ENCODE measurements around the gene SPATA33. TPM values are rescaled to one million over a fixed set of nuclear protein-coding genes. Genes with fewer than 3 reads are reported as not detected.

The SPATA33 gene
- total and polyA plus RNA-seq, 10 of the 15 experiments (the other 5 are each of a cell fraction or from before 2014, with no cell fraction given), result 1.1 to 15.8 (median 7.6) TPM

GRCh38 chr16:89686520-89687091 is 29.0 kb downstream of the SPATA33 start, which contains the start of gene CDK10:
CDK10 (plus strand) TSS chr16:89686689; CDS start chr16:89686711, 22 bp downstream.
- ATAC-seq, result peak; percentile 94
- no TSS peak for BruUV-seq (replicated peaks)
- Histone ChIP-seq H3K9me3 (replicated peaks; ENCODE audit: control insufficient read depth, insufficient read depth, low read length) (no peaks in the 10 kb centered on the region; the same call in 2 of the 3 replicates), H3K27ac (ENCODE audit: control insufficient read depth, insufficient read depth) (peak within 1 kb of the TSS; percentile 93), H3K4me1 (ENCODE audit: control insufficient read depth, insufficient read depth, low read length) (peaks cover 6% of the 10 kb centered on the region; the same call in 1 of the 2 replicates), H3K9ac (ENCODE audit: control insufficient read depth, insufficient read depth, low read length) (peak within 1 kb of the TSS; percentile 87), H2AFZ (ENCODE audit: control insufficient read depth, low read depth, low read length) (peak within 1 kb of the TSS; percentile 97), H3K4me3 (peak within 1 kb of the TSS; percentile 88), H3K79me2 (ENCODE audit: control insufficient read depth, insufficient read depth, low read length) (peaks cover 11% of the 10 kb centered on the region), H3K4me2 (ENCODE audit: control insufficient read depth, insufficient read depth) (peak within 1 kb of the TSS; percentile 88), H3K36me3 (ENCODE audit: control insufficient read depth in 2 of 2, insufficient read depth in 2 of 2, low read length in 1 of 2) (peaks cover 0 to 3% of the 10 kb centered on the region in 2 experiments; a peak in 3 of 4 replicates), H4K20me1 (ENCODE audit: control insufficient read depth, insufficient read depth) (no peaks in the 10 kb centered on the region), H3K27me3 (replicated peaks in 1 of 2; ENCODE audit: control insufficient read depth in 2 of 2, insufficient read depth in 2 of 2, low read length in 1 of 2) (no peaks in the 10 kb centered on the region)
- FAIRE-seq, result peak; percentile 76
- ChIA-PET RAD21 (ENCODE audit: unreplicated experiment) (interaction anchor here (1.5 kb wide), 1 partner anchor 14 kb away, joined by 19 read pairs; the partner anchor contains the start of gene SPATA2L), SMC1A (ENCODE audit: uncharacterized antibody, unreplicated experiment) (interaction anchor here (1.2 to 1.6 kb wide), 2 partner anchors 13 to 29 kb away, joined by 6 to 8 read pairs; partner anchors contain the start of genes CHMP1A and SPATA33), CTCF (interaction anchor here (0.8 to 1.5 kb wide), 5 partner anchors 13 to 225 kb away, joined by 3 to 12 read pairs (median 3); no protein-coding TSS in a partner anchor), POLR2A (interaction anchor here (0.5 to 2.1 kb wide), 6 partner anchors 9 to 337 kb away, joined by 3 to 19 read pairs (median 4); partner anchors contain the start of genes CHMP1A, SPATA33, TCF25 and VPS9D1)
- intact Hi-C loops (cut with micrococcal nuclease; ENCODE audit: unreplicated experiment) (no loop called here), in situ Hi-C loops (cut with MboI) (no loop called here)
- WGBS (ENCODE audit: insufficient coverage, insufficient replicate concordance, low lambda C conversion rate, missing lambda C conversion rate), result under 1% methylated on average over 67 of the region's 67 CpGs
- DNase-seq (ENCODE audit: low read depth, low spot score), result peak; percentile 61
- TF ChIP-seq ZNF24 (IDR thresholded peaks at IDR 0.05), result no peak
- TF ChIP-seq ELK1 (IDR thresholded peaks at IDR 0.05; ENCODE audit: low read depth, low read length), result peak; percentile 48; the same call in 1 of the 2 replicates
- TF ChIP-seq, protein P1, sequence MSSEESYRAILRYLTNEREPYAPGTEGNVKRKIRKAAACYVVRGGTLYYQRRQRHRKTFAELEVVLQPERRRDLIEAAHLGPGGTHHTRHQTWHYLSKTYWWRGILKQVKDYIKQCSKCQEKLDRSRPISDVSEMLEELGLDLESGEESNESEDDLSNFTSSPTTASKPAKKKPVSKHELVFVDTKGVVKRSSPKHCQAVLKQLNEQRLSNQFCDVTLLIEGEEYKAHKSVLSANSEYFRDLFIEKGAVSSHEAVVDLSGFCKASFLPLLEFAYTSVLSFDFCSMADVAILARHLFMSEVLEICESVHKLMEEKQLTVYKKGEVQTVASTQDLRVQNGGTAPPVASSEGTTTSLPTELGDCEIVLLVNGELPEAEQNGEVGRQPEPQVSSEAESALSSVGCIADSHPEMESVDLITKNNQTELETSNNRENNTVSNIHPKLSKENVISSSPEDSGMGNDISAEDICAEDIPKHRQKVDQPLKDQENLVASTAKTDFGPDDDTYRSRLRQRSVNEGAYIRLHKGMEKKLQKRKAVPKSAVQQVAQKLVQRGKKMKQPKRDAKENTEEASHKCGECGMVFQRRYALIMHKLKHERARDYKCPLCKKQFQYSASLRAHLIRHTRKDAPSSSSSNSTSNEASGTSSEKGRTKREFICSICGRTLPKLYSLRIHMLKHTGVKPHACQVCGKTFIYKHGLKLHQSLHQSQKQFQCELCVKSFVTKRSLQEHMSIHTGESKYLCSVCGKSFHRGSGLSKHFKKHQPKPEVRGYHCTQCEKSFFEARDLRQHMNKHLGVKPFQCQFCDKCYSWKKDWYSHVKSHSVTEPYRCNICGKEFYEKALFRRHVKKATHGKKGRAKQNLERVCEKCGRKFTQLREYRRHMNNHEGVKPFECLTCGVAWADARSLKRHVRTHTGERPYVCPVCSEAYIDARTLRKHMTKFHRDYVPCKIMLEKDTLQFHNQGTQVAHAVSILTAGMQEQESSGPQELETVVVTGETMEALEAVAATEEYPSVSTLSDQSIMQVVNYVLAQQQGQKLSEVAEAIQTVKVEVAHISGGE (CRISPR knock-in tag; IDR thresholded peaks at IDR 0.05), result no peak
- TF ChIP-seq PAX5 (IDR thresholded peaks at IDR 0.05; ENCODE audit: borderline replicate concordance, low read depth, low read length), result no peak
- 0 out of 2 replicates have a peak, but pooled peaks have one; percentile 16 for TF ChIP-seq CREB1 (IDR thresholded peaks at IDR 0.05; ENCODE audit: low read depth)
- TF ChIP-seq SKIL (IDR thresholded peaks at IDR 0.05; ENCODE audit: low read depth, poor library complexity, severe bottlenecking), result no peak
- no peak for TF ChIP-seq TCF7 (IDR thresholded peaks at IDR 0.05; ENCODE audit: borderline replicate concordance)
- TF ChIP-seq, protein P2, sequence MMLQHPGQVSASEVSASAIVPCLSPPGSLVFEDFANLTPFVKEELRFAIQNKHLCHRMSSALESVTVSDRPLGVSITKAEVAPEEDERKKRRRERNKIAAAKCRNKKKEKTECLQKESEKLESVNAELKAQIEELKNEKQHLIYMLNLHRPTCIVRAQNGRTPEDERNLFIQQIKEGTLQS (IDR thresholded peaks at IDR 0.05; ENCODE audit: borderline replicate concordance, extremely low read depth, low read depth, low read length), result no peak
- peak; percentile 94 for TF ChIP-seq BMI1 (IDR thresholded peaks at IDR 0.05; ENCODE audit: borderline replicate concordance)
- TF ChIP-seq TCF12 (IDR thresholded peaks at IDR 0.05; ENCODE audit: low read depth, low read length), result 0 out of 2 replicates have a peak, but pooled peaks have one; percentile 18
- TF ChIP-seq CBX5 (IDR thresholded peaks at IDR 0.05; ENCODE audit: low read depth), result no peak
- no peak for TF ChIP-seq ETV6 (conservative IDR thresholded peaks at IDR 0.05 in 1 of 2, IDR thresholded peaks at IDR 0.05 in 1 of 2; ENCODE audit: borderline replicate concordance in 1 of 2, low read depth in 1 of 2)
- TF ChIP-seq RFX5 (IDR thresholded peaks at IDR 0.05; ENCODE audit: low read depth, low read length), result no peak
- TF ChIP-seq ZNF622 (IDR thresholded peaks at IDR 0.05), result no peak
- TF ChIP-seq ZSCAN29 (IDR thresholded peaks at IDR 0.05), result no peak
- TF ChIP-seq HCFC1 (IDR thresholded peaks at IDR 0.05; ENCODE audit: low read length), result peak; percentile 52; the same call in 1 of the 2 replicates
- peak; percentile 93 for TF ChIP-seq YY1 (IDR thresholded peaks at IDR 0.05; ENCODE audit: low read depth, low read length)

All from GM12878 (cell line).